GM23338 (cell line): ENCODE data around the gene PPCS. TPM values are rescaled to one million over a fixed set of nuclear protein-coding genes. Genes with fewer than 3 reads are reported as not detected.

Source experiments
- ATAC-seq: fragments of 200-7000 bp; cut with Tn5 transposase; 3 replicates; pipeline ENCODE4 v1.9.1; 2020
- DNase-seq: peaks from one replicate; pipeline ENCODE4 v3.0.0-alpha.2; 2015; ENCODE audit warnings: low spot score
- H2AFZ ChIP-seq: fragments of 200-600 bp; sonication (generic); 2 replicates; pipeline ENCODE4 v1.8.0; 2016; ENCODE audit warnings: antibody characterized with exemption, mild to moderate bottlenecking, moderate library complexity
- H3F3A ChIP-seq: fragments of 200-600 bp; sonication (generic); replicated peaks from 2 replicates; pipeline ENCODE4 v1.8.0; 2017; ENCODE audit warnings: antibody characterized with exemption, mixed run types, low read depth
- H3K27ac ChIP-seq: fragments of 200-600 bp; sonication (generic); 2 replicates; pipeline ENCODE4 v1.6.1; 2016; ENCODE audit warnings: low read depth
- H3K27me3 ChIP-seq: fragments of 200-600 bp; sonication (generic); 2 replicates; pipeline ENCODE4 v1.8.0; 2016; ENCODE audit warnings: mild to moderate bottlenecking, mixed run types, moderate library complexity; ENCODE audit not compliant: insufficient read depth
- H3K36me3 ChIP-seq: fragments of 200-600 bp; sonication (generic); 2 replicates; pipeline ENCODE4 v1.8.0; 2016; ENCODE audit warnings: mild to moderate bottlenecking; ENCODE audit not compliant: insufficient read depth
- H3K4me1 ChIP-seq: fragments of 200-600 bp; sonication (generic); 2 replicates; pipeline ENCODE4 v1.8.0; 2016; ENCODE audit warnings: mild to moderate bottlenecking, moderate library complexity; ENCODE audit not compliant: insufficient read depth
- H3K4me2 ChIP-seq: fragments of 200-600 bp; sonication (generic); 2 replicates; pipeline ENCODE4 v1.7.1; 2017; ENCODE audit warnings: mixed run types
- H3K4me3 ChIP-seq: fragments of 200-600 bp; sonication (generic); 2 replicates; pipeline ENCODE4 v1.6.1; 2016; ENCODE audit warnings: mixed run types
- H3K79me2 ChIP-seq: fragments of 200-600 bp; sonication (generic); replicated peaks from 2 replicates; pipeline ENCODE4 v1.8.0; 2017; ENCODE audit warnings: mild to moderate bottlenecking; ENCODE audit not compliant: insufficient read depth
- H3K9me2 ChIP-seq: fragments of 200-600 bp; sonication (generic); 2 replicates; pipeline ENCODE4 v1.8.0; 2017; ENCODE audit not compliant: insufficient read depth
- H4K20me1 ChIP-seq: fragments of 200-600 bp; sonication (generic); replicated peaks from 2 replicates; pipeline ENCODE4 v1.8.0; 2017; ENCODE audit warnings: mild to moderate bottlenecking; ENCODE audit not compliant: insufficient read depth
- H3K27ac Mint-ChIP-seq: 2 replicates; pipeline ENCODE4 v1.8.0; 2020; ENCODE audit warnings: inconsistent platforms, mild to moderate bottlenecking, moderate library complexity, mixed read lengths
- H3K27me3 Mint-ChIP-seq: 3 replicates; pipeline ENCODE4 v1.8.0; 2022; ENCODE audit warnings: low read depth, mild to moderate bottlenecking, moderate library complexity, mixed read lengths, inconsistent platforms; ENCODE audit not compliant: insufficient read depth, poor library complexity
- H3K36me3 Mint-ChIP-seq: 3 replicates; pipeline ENCODE4 v1.8.0; 2021; ENCODE audit warnings: low read depth, mild to moderate bottlenecking, inconsistent platforms, moderate library complexity, mixed read lengths
- H3K4me1 Mint-ChIP-seq: 3 replicates; pipeline ENCODE4 v1.8.0; 2020; ENCODE audit warnings: mild to moderate bottlenecking, inconsistent platforms, mixed read lengths
- H3K4me3 Mint-ChIP-seq: 3 replicates; pipeline ENCODE4 v1.8.0; 2021; ENCODE audit warnings: moderate library complexity, mild to moderate bottlenecking, inconsistent platforms, mixed read lengths
- H3K9me3 Mint-ChIP-seq: 3 replicates; pipeline ENCODE4 v1.8.0; 2020; ENCODE audit warnings: moderate library complexity, mild to moderate bottlenecking, inconsistent platforms, mixed read lengths
- CREB1 ChIP-seq: fragments of 250-450 bp; sonication (Bioruptor Pico); IDR thresholded peaks from 2 replicates; pipeline ENCODE4 v1.5.0; 2020; ENCODE audit warnings: low read depth, mild to moderate bottlenecking, moderate library complexity
- EZH2 ChIP-seq: fragments of 200-600 bp; sonication (generic); IDR thresholded peaks from one replicate; pipeline ENCODE4 v1.8.0; 2017; ENCODE audit warnings: antibody characterized with exemption, mild to moderate bottlenecking, low read depth; ENCODE audit not compliant: unreplicated experiment
- NANOG ChIP-seq: IDR thresholded peaks from 2 replicates; pipeline ENCODE4 v1.6.1; 2016; ENCODE audit warnings: antibody characterized with exemption, borderline replicate concordance
- POLR2AphosphoS5 ChIP-seq: IDR thresholded peaks from 2 replicates; pipeline ENCODE4 v1.6.1; 2016; ENCODE audit warnings: antibody characterized with exemption, low read depth
- REST ChIP-seq: IDR thresholded peaks from one replicate; pipeline ENCODE4 v1.6.1; 2018; ENCODE audit warnings: antibody characterized with exemption; ENCODE audit not compliant: unreplicated experiment
- STAT1 ChIP-seq: IDR thresholded peaks from one replicate; pipeline ENCODE4 v1.6.1; 2016; ENCODE audit warnings: antibody characterized with exemption; ENCODE audit not compliant: unreplicated experiment
- ZNF331 ChIP-seq: fragments of 250-450 bp; sonication (Bioruptor Pico); IDR thresholded peaks from 2 replicates; pipeline ENCODE4 v1.5.0; 2020; ENCODE audit warnings: low read depth, mild to moderate bottlenecking, moderate library complexity
- polyA plus RNA-seq: library from polyadenylated mRNA; unstranded; fragments of >200 nt; fragmentation: Nextera tagmentation; extraction: Ambion mirVana; gene quantifications from 2 replicates; pipeline ENCODE4 v1.2.1, GENCODE V29; 2016
- total RNA-seq: library from RNA; depleted of rRNA; stranded (reverse); fragments of >200 nt; shearing (Covaris generic); gene quantifications from 2 replicates; pipeline ENCODE4 v1.2.3, GENCODE V29; 2014
- TF ChIP-seq, protein P1 (sequence below): IDR thresholded peaks from 2 replicates; pipeline ENCODE4 v1.6.1; 2016; ENCODE audit warnings: antibody characterized with exemption
- TF ChIP-seq, protein P2 (sequence below): fragments of 250-450 bp; sonication (Bioruptor Pico); IDR thresholded peaks from 2 replicates; pipeline ENCODE4 v1.5.0; 2020; ENCODE audit warnings: mild to moderate bottlenecking, moderate library complexity

The PPCS gene
- total and polyA plus RNA-seq, 2 experiments from 2014 or later, result 35.6 to 47.6 TPM

- no peak overlapping the region for H3K27ac Mint-ChIP-seq
- no peak overlapping the region for H3K4me3 Mint-ChIP-seq
- TF ChIP-seq, protein P1, sequence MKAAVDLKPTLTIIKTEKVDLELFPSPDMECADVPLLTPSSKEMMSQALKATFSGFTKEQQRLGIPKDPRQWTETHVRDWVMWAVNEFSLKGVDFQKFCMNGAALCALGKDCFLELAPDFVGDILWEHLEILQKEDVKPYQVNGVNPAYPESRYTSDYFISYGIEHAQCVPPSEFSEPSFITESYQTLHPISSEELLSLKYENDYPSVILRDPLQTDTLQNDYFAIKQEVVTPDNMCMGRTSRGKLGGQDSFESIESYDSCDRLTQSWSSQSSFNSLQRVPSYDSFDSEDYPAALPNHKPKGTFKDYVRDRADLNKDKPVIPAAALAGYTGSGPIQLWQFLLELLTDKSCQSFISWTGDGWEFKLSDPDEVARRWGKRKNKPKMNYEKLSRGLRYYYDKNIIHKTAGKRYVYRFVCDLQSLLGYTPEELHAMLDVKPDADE, result no peak
These were observed 22.0 kb upstream of the PPCS start for GRCh38 chr1:42434340-42434739.

DNA sequence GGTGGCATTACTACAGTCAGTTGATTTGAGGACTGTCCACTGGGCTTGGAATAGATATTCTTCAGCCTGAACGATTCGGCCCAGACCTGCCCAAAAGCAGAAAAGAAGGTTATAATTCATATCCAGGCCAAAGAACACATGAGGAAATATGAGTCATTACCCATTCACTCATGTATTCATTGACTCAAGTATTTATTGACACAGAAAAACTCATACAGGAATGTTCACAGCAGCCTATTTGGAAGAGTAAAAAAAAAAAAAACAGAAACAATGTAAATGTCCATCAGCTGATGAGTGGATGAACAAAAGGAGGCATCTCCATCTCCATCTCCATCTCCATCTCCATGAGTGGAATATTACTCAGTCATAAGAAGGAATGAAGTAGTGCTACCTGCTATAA is 16.4 kb upstream of the PPCS start:
- Mint-ChIP-seq H3K27ac (no peak overlapping the region), H3K27me3 (no peaks in the 10 kb centered on the region), H3K4me1 (no peaks in the 10 kb centered on the region), H3K9me3 (no peaks in the 10 kb centered on the region; the same call in 2 of the 3 replicates), H3K4me3 (no peak overlapping the region), H3K36me3 (no peaks in the 10 kb centered on the region)
- H3K79me2 ChIP-seq, result no peaks in the 10 kb centered on the region
- no peaks in the 10 kb centered on the region for H3F3A ChIP-seq
- no peaks in the 10 kb centered on the region for H3K4me1 ChIP-seq
- H3K4me2 ChIP-seq, result no peak overlapping the region
- no peak for ATAC-seq
- no peaks in the 10 kb centered on the region for H3K36me3 ChIP-seq
- H3K27ac ChIP-seq, result no peak overlapping the region
- no peaks in the 10 kb centered on the region for H3K9me2 ChIP-seq
- H4K20me1 ChIP-seq, result no peaks in the 10 kb centered on the region
- DNase-seq, result no peak
- H3K27me3 ChIP-seq, result no peaks in the 10 kb centered on the region
- H3K4me3 ChIP-seq, result no peak overlapping the region
- no peak overlapping the region for H2AFZ ChIP-seq
- no peak for TF ChIP-seq STAT1
- TF ChIP-seq, protein P2, sequence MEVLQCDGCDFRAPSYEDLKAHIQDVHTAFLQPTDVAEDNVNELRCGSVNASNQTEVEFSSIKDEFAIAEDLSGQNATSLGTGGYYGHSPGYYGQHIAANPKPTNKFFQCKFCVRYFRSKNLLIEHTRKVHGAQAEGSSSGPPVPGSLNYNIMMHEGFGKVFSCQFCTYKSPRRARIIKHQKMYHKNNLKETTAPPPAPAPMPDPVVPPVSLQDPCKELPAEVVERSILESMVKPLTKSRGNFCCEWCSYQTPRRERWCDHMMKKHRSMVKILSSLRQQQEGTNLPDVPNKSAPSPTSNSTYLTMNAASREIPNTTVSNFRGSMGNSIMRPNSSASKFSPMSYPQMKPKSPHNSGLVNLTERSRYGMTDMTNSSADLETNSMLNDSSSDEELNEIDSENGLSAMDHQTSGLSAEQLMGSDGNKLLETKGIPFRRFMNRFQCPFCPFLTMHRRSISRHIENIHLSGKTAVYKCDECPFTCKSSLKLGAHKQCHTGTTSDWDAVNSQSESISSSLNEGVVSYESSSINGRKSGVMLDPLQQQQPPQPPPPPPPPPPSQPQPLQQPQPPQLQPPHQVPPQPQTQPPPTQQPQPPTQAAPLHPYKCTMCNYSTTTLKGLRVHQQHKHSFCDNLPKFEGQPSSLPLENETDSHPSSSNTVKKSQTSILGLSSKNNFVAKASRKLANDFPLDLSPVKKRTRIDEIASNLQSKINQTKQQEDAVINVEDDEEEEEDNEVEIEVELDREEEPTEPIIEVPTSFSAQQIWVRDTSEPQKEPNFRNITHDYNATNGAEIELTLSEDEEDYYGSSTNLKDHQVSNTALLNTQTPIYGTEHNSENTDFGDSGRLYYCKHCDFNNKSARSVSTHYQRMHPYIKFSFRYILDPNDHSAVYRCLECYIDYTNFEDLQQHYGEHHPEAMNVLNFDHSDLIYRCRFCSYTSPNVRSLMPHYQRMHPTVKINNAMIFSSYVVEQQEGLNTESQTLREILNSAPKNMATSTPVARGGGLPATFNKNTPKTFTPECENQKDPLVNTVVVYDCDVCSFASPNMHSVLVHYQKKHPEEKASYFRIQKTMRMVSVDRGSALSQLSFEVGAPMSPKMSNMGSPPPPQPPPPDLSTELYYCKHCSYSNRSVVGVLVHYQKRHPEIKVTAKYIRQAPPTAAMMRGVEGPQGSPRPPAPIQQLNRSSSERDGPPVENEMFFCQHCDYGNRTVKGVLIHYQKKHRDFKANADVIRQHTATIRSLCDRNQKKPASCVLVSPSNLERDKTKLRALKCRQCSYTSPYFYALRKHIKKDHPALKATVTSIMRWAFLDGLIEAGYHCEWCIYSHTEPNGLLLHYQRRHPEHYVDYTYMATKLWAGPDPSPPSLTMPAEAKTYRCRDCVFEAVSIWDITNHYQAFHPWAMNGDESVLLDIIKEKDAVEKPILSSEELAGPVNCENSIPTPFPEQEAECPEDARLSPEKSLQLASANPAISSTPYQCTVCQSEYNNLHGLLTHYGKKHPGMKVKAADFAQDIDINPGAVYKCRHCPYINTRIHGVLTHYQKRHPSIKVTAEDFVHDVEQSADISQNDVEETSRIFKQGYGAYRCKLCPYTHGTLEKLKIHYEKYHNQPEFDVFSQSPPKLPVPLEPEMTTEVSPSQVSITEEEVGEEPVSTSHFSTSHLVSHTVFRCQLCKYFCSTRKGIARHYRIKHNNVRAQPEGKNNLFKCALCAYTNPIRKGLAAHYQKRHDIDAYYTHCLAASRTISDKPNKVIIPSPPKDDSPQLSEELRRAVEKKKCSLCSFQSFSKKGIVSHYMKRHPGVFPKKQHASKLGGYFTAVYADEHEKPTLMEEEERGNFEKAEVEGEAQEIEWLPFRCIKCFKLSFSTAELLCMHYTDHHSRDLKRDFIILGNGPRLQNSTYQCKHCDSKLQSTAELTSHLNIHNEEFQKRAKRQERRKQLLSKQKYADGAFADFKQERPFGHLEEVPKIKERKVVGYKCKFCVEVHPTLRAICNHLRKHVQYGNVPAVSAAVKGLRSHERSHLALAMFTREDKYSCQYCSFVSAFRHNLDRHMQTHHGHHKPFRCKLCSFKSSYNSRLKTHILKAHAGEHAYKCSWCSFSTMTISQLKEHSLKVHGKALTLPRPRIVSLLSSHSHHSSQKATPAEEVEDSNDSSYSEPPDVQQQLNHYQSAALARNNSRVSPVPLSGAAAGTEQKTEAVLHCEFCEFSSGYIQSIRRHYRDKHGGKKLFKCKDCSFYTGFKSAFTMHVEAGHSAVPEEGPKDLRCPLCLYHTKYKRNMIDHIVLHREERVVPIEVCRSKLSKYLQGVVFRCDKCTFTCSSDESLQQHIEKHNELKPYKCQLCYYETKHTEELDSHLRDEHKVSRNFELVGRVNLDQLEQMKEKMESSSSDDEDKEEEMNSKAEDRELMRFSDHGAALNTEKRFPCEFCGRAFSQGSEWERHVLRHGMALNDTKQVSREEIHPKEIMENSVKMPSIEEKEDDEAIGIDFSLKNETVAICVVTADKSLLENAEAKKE (CRISPR knock-in tag), result no peak
- TF ChIP-seq ZNF331 (CRISPR knock-in tag), result no peak
- no peak for TF ChIP-seq CREB1
- TF ChIP-seq, protein P1, result no peak
- no peak for TF ChIP-seq POLR2AphosphoS5
- TF ChIP-seq NANOG, result no peak
- no peak for TF ChIP-seq REST
- TF ChIP-seq EZH2, result no peak

More at GRCh38 chr1:42434340-42434739, 22.0 kb upstream of the PPCS start:
- Histone ChIP-seq H3K27me3 (no peaks in the 10 kb centered on the region), H3K27ac (no peak overlapping the region), H3K9me2 (no peaks in the 10 kb centered on the region), H3K4me3 (no peak overlapping the region), H3K4me2 (no peak overlapping the region), H2AFZ (no peak overlapping the region), H4K20me1 (no peaks in the 10 kb centered on the region), H3F3A (no peaks in the 10 kb centered on the region), H3K79me2 (no peaks in the 10 kb centered on the region), H3K36me3 (no peaks in the 10 kb centered on the region), H3K4me1 (no peaks in the 10 kb centered on the region)
- Mint-ChIP-seq H3K36me3 (no peaks in the 10 kb centered on the region), H3K9me3 (no peaks in the 10 kb centered on the region; the same call in 2 of the 3 replicates), H3K4me1 (peaks cover 11% of the 10 kb centered on the region; the same call in 2 of the 3 replicates), H3K27me3 (no peaks in the 10 kb centered on the region)
- DNase-seq (no peak), ATAC-seq (no peak)
